HG03066 (cell line): ENCODE data around the gene SMIM41.

ENCODE experiments used
- ATAC-seq: cut with Tn5 transposase; IDR thresholded peaks from one replicate; pipeline ENCODE4 v1.9.1; 2021; ENCODE audit warnings: low read depth; ENCODE audit not compliant: unreplicated experiment

The SMIM41 gene

DNA sequence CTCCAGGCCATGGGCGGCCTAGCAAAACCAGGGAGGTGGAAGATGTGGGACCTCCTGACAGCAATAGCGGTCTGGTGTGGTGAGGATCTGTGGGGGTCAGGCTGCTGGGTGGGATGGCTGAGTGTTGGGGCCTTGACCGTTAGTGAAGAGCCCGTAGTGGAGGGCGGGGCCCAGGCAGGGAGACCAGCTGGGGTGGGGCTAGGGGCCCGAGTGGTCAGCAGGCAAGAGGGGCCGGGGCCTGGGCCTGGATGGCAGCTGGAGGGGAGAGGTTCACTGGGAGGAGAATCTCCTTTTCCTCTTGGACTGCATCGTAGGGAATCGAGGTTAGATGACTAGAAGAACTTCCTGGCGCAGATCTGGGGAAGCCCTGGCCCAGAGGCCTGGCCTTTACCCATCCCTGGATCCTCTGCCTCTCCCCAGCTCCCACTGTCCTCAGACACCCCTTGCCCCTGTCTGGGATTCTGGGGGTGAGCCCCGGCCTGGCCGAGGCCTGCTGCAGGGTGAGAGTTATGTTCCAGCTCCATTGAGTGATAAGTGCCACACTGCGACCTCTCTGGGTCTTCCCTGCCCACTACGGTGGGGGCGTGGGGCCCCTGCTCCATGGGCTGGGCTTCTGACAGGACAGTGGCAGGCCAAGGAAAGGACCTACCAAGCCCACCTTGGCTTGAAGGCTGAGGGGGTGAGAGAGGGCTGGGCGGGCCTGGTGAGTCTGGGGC, 65.2 kb downstream of the SMIM41 start:
- no peak for ATAC-seq

DNA sequence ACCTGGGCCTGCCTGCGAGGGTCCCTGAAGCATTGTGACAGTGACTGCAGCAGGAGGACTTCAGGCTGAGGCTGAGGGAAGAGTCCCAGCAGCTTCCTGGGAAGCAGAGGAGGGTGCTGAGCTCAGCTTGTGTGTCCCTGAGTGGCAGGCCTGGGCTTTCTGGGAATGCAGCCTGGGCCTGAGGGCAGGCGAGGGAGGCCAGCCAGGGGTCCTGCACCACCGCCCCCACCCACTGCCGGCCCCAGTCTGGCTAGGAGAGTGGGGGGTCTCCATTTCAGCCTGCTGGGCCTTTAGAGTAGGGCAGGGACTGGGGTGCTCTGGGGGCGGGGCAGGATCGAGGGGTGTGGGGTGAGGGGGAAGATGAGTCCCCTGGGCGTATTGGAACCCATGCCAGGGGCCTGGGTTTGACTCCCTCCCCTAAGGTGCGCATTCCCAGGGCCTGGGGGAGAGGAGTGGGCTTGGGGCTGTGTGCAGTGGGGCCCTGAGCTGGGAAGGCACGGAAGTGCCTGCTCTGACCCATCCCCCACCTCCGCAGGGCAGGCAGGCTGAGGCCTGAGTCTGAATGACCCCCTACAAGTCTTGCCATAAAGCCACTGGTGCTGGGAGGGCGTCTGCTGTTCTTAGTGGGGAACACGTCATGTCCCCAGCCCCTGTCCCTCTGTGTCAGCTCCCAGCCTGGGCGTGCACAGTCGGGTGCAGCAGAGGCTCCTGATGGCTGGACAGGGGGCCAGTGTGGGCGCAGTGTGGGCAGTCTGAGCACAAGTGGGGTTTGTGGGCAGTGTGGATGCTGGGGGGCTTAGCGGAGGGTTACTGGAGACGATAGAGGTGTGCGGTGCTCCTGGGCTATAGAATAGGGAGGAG, 66.0 kb downstream of the SMIM41 start:
- no peak for ATAC-seq

DNA sequence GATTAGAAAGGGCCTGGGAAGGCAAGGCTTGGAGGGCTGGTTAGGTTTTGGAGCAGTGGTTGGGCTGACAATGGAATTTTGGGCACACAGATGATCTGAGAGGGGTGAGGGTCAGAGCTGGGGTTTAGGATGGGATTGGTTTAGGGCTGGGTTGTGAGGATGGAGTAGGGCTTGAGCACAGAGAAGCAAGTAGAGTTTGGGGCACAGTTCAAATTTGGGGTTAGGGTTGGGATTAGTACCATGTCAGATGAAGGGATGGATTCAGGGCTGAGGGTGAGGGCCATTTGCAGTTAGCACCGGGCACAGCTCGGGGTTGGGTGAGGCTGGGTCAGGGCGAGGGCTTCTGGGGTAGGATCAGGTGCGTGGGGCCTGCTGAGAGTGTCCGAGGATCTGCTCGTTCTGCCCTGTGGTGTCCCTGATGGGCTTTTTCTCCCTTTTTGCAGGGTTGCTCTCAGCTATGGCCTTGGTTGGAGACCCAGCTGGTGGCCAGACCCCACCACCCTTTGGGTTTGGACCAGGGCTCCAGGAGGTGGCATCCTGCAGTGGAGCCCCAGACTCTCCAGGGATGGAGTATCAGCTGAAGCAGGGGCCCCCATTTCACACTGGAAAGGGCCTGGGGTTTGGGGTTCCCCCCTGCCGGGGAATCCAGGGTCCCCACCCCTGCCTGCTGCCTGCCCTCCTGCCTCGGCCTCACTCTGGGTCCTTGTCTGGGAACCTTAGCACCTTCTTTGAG, 66.8 kb downstream of the SMIM41 start:
- no peak for ATAC-seq

DNA sequence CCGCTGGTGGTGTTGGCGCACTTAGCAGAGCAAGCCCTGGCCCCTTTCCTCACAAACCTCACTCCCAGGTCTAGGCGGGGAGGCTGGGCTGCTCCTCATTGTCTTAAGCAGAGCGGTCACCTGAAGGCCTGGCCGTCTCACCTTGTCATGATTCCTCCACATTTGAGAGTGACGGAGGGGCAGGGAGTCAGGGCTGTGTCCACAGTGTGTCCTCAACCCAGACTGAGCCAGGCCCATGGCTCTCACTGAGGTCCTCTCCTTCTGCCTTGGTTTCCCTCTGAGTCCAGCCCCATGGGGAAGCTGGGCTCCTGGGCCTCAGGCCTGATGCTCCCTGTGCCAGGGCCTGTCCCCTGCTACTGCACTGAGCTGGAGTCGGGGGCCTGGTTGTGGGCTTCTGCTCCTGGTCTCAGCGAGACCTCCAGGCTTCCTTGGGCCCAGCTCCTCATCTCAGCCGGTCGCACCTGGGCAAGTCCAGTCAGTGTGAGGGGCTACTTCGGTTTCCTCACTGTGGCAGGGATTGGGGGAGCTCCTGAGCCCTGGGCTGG, 67.4 kb downstream of the SMIM41 start:
- ATAC-seq: no peak

DNA sequence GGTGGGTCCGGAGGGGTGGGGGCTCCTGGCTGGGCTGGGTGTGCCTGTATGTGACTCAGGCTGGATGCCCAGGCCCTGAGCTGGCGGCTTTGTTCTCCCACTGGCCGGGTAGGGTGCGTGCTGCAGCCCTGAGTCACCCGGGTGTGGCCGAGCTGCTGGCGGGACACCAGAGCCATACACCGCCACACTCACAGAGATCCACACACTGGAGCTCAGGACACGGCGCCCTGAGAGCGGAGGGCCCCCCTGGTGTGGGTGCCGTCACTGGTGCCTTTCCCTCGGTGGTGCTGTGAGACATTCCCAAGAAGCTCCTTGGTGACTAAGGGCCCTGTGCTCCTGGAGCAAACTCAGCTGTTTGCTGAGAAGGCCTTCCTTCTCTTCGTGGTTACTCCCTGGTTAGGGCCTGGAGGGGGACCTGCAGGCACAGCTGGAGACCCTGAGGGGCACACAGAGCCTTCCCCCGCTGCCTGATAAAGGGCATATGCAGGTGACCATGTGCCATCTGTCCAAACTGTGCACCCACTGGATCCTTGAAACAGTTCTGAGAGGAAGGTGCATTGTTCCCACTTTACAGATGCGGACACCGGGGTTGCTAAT, 68.0 kb downstream of the SMIM41 start:
- no peak for ATAC-seq

DNA sequence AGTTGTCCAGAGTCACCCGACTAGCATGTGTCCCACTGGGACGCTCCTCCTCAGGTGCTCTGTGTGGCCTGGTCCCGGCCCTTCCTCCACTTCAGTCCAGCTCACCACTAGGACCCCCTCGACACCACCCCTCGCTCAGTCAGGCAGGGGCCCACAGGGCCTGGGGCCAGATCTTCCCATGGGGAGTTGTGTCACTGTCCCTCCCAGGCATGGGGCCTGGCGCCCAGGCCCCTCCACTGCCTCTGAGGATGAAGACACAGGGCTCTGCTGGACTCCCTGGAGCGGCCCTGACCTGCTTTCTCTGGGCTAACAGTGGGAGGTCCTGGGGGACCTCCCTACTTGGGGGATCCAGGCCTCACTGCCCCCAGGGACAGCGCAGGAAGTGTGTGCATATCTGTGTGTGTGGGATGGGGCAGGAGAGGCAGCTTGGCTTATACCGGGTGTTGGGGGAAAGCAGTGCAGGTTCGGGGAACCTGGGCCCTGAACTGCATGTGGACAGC, 68.5 kb downstream of the SMIM41 start:
- ATAC-seq: no peak

DNA sequence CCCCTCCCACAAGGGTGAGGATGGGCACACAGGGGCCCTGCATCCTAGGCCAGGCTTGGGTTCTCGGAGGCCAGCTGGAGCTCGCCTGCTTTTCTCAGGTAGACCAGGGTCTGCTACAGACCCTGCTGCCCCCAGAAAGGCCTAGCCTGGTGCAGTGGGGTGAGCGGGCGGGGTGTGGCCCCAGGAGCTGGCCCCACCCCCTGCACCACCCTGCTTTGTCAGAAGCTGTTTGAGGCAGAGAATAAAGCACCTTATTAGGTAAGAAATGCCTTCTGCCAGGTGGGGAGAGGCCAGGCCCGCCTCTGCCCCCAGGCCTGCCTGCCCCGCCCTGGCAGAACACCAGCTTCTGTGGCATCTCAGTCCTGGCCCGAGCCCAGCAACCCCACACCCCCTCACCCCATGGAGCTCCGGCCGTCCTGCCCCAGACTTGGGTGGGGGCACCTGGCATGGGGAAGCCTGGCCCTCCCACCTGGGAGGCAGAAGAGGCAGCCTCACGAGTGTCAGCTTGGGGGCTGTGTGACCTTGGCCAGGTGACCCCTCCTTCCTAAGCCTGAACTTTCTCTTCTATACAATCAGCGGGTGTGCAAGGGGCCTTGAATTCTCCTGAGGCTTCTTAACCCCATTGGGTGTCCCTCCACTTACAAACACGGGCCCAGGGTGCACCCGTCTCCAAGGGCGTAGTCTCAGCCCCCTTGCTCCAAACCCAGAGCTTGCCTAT, 69.1 kb downstream of the SMIM41 start:
- ATAC-seq: no peak

DNA sequence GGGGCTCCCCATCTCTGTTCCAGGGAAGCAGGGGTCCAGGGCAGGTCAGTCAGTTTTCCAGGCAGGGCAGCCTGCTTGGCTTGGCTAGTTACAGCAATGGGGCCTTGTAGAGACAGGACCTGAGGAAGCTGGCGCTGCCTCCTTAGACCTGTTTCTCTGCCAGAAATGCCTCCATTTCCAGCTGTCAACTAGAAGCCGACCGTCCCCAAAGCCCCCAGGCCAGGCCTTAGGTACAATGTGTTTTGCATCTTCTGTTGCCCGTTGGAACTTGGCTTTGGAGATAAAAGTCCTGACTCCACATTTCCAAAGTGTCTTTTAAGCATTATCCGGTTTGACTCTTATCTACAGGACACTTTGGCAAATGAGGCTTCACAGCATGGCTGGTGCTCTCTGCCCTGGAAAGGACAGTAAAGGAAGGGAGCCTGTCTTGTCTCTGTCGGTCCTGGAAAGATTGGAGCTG, 69.7 kb downstream of the SMIM41 start:
- ATAC-seq: no peak

DNA sequence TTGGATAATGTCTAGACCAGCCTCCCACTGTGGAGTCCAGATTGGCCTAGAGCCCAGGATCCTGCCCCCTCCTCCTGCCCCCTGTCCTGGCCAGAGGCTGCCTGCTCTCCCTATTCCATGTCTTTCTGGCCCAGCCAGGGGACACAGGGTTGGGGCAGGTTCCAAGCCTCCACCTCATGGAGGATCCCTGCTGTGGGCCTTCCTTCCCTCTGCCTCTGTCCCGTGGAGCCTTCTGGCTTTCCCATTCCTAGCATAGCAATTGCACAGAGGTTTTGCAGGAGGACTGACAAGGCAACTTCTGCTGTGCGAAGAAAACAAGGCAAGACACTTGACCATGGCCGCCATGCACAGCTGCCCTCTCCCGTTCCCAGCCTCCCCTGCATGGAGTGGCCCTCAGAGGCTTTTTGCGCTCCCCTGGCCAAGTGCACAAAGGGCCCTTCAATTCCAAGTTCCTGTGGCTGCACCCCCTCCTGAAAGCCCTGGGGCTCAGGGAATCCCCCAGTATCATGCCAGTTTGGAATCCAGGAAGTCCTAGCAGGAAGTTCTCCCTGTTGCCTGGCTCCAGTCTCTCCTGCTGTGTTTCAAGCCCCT, 70.2 kb downstream of the SMIM41 start:
- no peak for ATAC-seq

DNA sequence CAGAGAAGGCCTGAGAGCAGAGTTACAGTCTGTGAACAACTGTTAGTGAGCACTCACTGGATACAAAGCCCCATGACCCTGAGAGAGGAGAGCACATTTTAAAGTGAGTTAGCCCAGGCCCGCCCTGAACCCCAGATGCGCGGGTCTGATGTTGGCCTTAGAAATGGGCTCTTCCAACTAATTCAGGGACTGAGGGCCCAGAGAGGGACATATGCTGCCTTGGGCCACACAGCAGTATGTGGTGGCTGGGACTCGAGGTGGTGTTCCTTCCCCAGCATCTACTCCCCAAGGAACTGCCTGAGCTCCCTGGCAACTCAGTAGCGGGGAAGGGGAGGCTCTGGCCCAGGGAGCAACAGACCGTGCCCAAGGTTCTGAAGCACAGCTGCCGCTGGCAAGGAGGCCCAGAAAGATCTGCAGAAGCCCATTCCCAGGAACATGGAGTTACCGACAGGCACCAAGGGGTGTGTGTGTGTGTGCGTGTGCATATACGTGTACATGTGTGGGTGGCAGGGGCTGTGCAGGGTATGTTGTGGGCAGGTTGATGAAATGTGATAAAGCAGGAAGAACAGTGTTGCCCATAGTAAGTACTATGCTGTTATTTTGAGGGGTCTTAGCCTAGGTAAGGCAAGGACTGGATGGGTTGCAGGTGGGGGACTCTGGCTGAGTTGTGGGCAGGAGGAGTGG, 71.8 kb downstream of the SMIM41 start:
- no peak for ATAC-seq

DNA sequence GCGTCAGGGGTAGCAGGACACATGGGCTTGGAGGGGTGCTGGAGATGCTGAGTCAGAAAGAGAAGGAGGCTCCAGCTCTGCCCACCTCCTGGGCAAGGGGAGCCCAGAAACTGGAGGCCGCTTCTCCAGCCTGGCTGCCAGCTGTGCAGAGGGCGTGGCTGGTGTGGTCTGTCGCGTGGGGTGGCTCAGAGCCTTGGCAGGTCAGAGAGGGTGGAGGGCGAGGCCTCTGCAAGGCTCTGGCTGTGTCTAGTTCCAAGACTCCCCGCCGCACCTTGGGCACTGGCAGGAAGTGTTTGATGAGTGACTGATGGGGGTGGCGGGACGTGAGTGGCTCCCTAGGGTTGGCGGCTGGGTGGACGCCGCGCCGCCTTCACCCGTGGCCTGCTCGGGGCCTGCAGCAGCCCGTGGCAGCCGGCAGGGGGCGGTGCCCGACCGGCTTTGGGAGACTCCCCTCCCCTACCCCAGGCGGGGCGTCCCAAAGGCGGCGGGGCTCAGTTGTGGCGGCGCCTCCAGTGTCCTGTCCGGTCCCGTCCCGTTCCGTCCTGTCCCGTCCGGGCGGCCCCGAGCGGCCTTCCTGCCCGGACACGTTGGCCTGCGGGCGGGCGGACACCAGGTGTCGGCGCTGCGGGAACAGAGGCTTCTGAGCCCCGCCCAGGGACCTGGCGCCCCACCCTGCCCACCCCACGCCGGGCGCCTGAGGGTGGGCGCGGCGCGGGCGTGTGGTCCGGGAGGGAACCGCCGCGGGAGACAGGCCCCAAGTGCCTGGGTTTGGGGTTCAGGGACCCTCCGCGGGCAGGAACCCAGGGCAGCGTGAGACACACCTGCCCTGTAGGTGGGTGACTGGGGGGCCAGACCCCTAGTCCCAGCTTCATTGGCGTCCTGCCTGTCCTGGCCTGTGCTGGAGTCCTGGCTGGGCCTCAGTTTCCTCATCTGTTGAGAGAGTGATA, 72.6 kb downstream of the SMIM41 start:
- ATAC-seq: no peak

DNA sequence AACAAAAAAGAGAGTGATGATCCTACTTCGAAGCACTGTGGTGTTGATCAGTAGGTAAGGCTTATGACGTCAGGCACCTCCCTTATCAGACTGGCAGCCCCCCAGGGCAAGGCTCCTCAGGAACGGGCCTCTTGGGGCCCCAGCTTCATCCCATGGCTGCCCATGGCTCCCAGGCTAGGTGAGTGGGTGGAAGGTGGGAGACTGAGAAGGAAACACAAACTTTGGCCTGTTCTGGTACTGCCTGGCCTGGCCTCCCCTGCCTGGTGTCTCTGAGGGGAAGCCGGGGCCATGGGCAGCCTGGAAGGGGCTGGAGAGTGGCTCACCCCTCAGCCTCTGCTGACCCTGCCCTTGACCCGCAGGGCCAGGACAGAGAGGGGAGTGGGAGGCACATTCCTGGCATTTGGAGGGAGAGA, 73.4 kb downstream of the SMIM41 start:
- ATAC-seq: no peak

DNA sequence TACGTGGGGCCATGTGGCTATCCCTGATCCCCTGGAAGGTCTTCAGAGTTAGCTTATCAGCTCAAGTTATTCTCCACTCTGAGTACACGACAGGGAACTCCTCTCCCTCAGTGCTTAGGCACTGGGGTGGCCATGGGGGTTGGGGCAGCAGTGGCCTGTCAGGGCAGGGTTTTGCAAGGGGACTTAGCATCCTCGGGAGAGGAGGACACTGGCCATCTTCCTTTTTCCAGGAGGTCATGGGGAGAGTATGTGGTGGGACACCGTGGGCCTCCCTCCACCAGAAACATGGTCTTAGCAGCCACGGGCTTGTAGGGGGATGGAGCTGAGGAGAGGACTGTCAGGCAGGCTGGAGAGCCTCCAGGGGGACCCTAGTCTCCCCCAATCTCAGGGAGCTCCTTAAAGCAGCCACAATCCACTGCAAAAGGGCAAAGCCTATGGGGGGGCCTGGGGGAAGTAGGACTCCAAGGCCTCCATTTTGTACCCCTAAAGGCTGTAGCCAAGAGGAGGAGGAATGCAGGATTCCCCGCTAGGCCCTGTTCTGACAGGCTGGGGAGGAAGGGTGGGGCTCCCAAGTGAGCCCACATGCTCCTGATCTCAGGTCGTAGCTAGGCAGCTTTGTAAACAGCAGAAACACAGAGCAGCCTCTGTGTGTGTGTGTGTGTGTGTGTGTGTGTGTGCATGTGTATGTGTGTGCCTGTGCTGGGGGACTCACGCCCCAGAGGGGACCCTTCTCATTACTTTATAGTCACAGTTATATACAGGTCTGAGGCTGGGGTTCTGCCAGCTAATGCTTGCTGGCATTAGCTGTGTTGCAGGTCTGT, 75.8 kb downstream of the SMIM41 start:
- no peak for ATAC-seq

DNA sequence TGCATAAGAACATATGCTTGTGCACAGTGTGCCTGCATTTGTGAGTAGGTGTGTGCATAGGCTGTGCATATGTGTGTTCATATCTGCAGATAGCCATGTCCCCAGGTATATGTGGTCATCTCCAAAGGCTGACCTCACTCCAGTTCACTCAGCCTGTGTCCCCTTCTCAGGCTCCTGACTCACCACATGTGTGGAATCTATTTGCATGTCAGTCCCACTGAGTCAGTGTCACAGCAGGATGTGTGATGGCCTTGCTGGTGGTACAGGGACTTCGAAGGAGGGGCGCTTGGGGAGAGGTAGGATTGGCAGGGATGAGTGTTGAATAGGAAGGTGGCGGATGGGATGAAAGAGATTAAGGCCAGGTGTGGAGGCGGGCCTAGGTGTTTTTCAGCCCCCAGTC, 76.8 kb downstream of the SMIM41 start:
- no peak for ATAC-seq

DNA sequence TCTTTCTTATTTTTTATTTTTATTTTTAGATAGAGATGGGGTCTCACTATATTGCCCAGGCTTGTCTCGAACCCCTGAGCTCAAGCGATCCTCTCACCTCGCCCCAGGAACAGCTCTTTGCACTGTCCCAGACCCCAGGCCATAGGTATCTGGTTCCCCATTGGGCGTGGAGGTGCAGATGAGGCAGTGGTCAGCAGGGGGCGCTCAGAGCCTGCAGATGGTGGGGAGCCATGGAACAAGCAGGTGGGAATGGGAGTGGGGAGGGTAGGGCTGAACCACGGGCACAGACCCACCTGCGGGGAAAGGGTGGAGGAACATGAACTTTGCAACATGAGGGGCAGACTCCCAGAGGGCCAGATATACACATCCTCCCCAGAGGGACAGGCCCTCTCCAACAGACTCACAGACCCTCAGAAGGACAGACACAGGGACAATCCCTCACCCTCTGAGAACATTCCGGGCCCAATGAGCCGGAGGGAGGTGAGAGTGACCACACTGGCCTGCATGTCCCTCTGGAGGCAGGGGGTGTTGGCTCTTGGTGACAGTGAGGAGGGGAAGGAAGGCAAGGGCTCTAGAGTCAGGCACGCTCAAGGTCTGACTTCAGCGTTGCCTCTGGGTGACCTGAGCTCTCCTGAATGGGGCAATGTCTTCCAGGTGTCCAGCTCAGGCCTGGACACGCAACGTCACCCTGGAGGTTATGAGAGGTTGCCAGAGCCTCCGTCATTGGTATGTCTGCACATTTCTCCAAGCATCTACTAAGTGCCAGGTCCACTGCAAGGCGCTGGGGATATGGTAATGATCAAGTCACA, 77.5 kb downstream of the SMIM41 start:
- ATAC-seq: no peak

DNA sequence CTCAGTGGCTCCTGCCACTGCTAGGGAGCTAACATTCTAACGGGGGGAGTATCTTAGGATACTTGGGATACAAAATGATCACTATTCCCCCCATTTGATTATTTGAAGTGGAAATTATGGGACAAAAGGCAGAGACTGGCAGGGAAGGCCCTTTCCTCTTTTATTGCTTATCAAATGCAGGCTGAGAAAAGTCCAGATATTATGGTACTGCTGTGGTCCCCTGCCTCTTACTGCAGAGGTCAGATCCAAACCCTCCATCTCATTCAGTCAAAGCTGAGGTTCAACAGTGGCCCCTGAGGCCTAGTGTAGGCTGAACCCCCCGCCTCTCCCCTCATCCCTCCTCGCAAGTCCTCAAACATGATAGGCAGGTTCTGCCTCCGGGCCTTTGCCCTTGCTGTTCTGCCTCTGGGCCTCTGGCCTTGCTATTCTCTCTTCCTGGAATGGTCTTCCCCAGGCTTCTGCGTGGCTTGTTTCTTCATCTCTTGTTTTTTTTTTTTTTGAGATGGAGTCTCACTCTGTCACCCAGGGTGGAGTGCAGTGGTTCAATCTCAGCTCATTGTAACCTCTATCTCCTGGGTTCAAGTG, 78.2 kb downstream of the SMIM41 start:
- ATAC-seq: no peak
